Breast epithelium (tissue), 4 donors: ENCODE results near the gene CADM1. TPM values are rescaled to one million over a fixed set of nuclear protein-coding genes. Genes with fewer than 3 reads are reported as not detected.

Experiments
- DNase-seq, 2 donors: peaks; one replicate each; pipeline ENCODE4 v3.0.0-alpha.2; 2019; ENCODE audit warnings: low spot score in 2 of 2
- H3K27ac ChIP-seq, 2 donors: fragments of 200-600 bp; sonication (generic) in 1 of 2; one replicate each; pipeline ENCODE4 v1.5.1; 2016 to 2019; ENCODE audit warnings: mild to moderate bottlenecking in 1 of 2
- H3K27me3 ChIP-seq, 2 donors: fragments of 200-600 bp; sonication (generic) in 1 of 2; one replicate each; pipeline versions ENCODE4 v1.5.1 to v1.6.0; 2017 to 2019; ENCODE audit warnings: control low read depth in 1 of 2, mild to moderate bottlenecking in 1 of 2
- H3K36me3 ChIP-seq: fragments of 200-600 bp; one replicate; pipeline ENCODE4 v1.5.1; 2019
- H3K4me1 ChIP-seq, 2 donors: fragments of 200-600 bp; sonication (generic); one replicate each; pipeline ENCODE4 v1.5.1; 2016 to 2019; ENCODE audit warnings: control low read depth in 1 of 2
- H3K4me3 ChIP-seq, 3 donors: fragments of 200-600 bp; sonication (generic); 1 replicate in 2 of 3; 2 replicates in 1 of 3; pipeline ENCODE4 v1.5.1; 2016 to 2019; ENCODE audit warnings: mild to moderate bottlenecking in 3 of 3, moderate library complexity in 2 of 3
- H3K9me3 ChIP-seq, 2 donors: fragments of 200-600 bp; sonication (generic) in 1 of 2; one replicate each; pipeline ENCODE4 v1.5.1; 2016 to 2019; ENCODE audit warnings: control low read depth in 1 of 2
- CTCF ChIP-seq, 3 donors: fragments of 450-650 bp; IDR thresholded peaks; one replicate each; pipeline ENCODE4 v1.5.1; 2016 to 2017; ENCODE audit warnings: antibody characterized with exemption in 3 of 3, mild to moderate bottlenecking in 3 of 3, moderate library complexity in 3 of 3
- POLR2A ChIP-seq: fragments of 450-650 bp; IDR thresholded peaks from one replicate; pipeline ENCODE4 v1.6.1; 2016; ENCODE audit warnings: antibody characterized with exemption, mild to moderate bottlenecking, moderate library complexity
- POLR2AphosphoS5 ChIP-seq, 3 donors: sonication (generic); formaldehyde crosslinking; IDR thresholded peaks; one replicate each; pipeline ENCODE4 v1.6.1; 2017; ENCODE audit warnings: antibody characterized with exemption in 3 of 3
- intact Hi-C: fragments of 100-400 bp; cut with DNase I; formaldehyde crosslinking; loops from one replicate; pipeline ENCODE4 v1.15.1; 2023; ENCODE audit warnings: low total_unique reads
- total RNA-seq, 3 donors: library from RNA; depleted of rRNA; stranded (reverse); fragments of >200 nt; gene quantifications; one replicate each; pipeline ENCODE4 v1.1.0, GENCODE V29; 2016

Gene CADM1
- total RNA-seq, 3 donors from 2014 or later: 5.3 to 48.4 (median 33.1) TPM

- Histone ChIP-seq H3K27ac (no peak overlapping the region), H3K4me3 (no peak overlapping the region), H3K36me3 (no peaks in the 10 kb centered on the region), H3K4me1 (no peaks in the 10 kb centered on the region), H3K9me3 (no peaks in the 10 kb centered on the region), H3K27me3 (no peaks in the 10 kb centered on the region)
- no peak for TF ChIP-seq POLR2A
- no peak for TF ChIP-seq POLR2AphosphoS5 (IDR thresholded peaks at IDR 0.05)
- no peak for TF ChIP-seq CTCF (IDR thresholded peaks at IDR 0.05)
- DNase-seq: no peak
- intact Hi-C loops: no loop called here
These were observed 297.7 kb downstream of the CADM1 start for GRCh38 chr11:115206365-115207022.

GRCh38 chr11:115202900-115203552 lies 301.2 kb downstream of the CADM1 start:
- TF ChIP-seq CTCF (IDR thresholded peaks at IDR 0.05) (no peak), POLR2AphosphoS5 (IDR thresholded peaks at IDR 0.05) (no peak), POLR2A (no peak)
- no peaks in the 10 kb centered on the region for H3K9me3 ChIP-seq
- intact Hi-C loops: no loop called here
- H3K4me3 ChIP-seq: no peak overlapping the region
- no peaks in the 10 kb centered on the region for H3K36me3 ChIP-seq
- H3K27me3 ChIP-seq: no peaks in the 10 kb centered on the region
- no peaks in the 10 kb centered on the region for H3K4me1 ChIP-seq
- DNase-seq: no peak
- H3K27ac ChIP-seq: no peak overlapping the region

- Histone ChIP-seq H3K4me3 (no peak overlapping the region), H3K4me1 (no peaks in the 10 kb centered on the region), H3K27me3 (no peaks in the 10 kb centered on the region), H3K9me3 (no peaks in the 10 kb centered on the region), H3K36me3 (no peaks in the 10 kb centered on the region), H3K27ac (no peak overlapping the region)
- intact Hi-C loops: no loop called here
- DNase-seq: no peak
- TF ChIP-seq POLR2AphosphoS5 (IDR thresholded peaks at IDR 0.05): no peak
- no peak for TF ChIP-seq POLR2A
- no peak for TF ChIP-seq CTCF (IDR thresholded peaks at IDR 0.05)
These were observed 302.1 kb downstream of the CADM1 start for GRCh38 chr11:115202074-115202473.

GRCh38 chr11:115201111-115201792 lies 303.0 kb downstream of the CADM1 start:
- no peaks in the 10 kb centered on the region for H3K27me3 ChIP-seq
- no peak overlapping the region for H3K4me3 ChIP-seq
- H3K27ac ChIP-seq: no peak overlapping the region
- no peaks in the 10 kb centered on the region for H3K9me3 ChIP-seq
- no peaks in the 10 kb centered on the region for H3K4me1 ChIP-seq
- intact Hi-C loops: no loop called here
- no peak for TF ChIP-seq POLR2AphosphoS5 (IDR thresholded peaks at IDR 0.05)
- no peak for TF ChIP-seq CTCF (IDR thresholded peaks at IDR 0.05)
- TF ChIP-seq POLR2A: no peak
- DNase-seq: no peak
- H3K36me3 ChIP-seq: no peaks in the 10 kb centered on the region

GRCh38 chr11:115199481-115200069 lies 304.6 kb downstream of the CADM1 start:
- Histone ChIP-seq H3K27me3 (no peaks in the 10 kb centered on the region), H3K27ac (no peak overlapping the region), H3K4me1 (no peaks in the 10 kb centered on the region), H3K36me3 (no peaks in the 10 kb centered on the region), H3K4me3 (no peak overlapping the region), H3K9me3 (no peaks in the 10 kb centered on the region)
- intact Hi-C loops: no loop called here
- DNase-seq: no peak
- no peak for TF ChIP-seq POLR2A
- TF ChIP-seq POLR2AphosphoS5 (IDR thresholded peaks at IDR 0.05): no peak
- TF ChIP-seq CTCF (IDR thresholded peaks at IDR 0.05): no peak
